ENCODE data around the gene TACC2.
"Not testable (repeated sequence)": the region's sequence is repeated elsewhere in the genome, so short reads cannot be mapped to it uniquely, and the experiment has no call there.

Gene TACC2, protein sequence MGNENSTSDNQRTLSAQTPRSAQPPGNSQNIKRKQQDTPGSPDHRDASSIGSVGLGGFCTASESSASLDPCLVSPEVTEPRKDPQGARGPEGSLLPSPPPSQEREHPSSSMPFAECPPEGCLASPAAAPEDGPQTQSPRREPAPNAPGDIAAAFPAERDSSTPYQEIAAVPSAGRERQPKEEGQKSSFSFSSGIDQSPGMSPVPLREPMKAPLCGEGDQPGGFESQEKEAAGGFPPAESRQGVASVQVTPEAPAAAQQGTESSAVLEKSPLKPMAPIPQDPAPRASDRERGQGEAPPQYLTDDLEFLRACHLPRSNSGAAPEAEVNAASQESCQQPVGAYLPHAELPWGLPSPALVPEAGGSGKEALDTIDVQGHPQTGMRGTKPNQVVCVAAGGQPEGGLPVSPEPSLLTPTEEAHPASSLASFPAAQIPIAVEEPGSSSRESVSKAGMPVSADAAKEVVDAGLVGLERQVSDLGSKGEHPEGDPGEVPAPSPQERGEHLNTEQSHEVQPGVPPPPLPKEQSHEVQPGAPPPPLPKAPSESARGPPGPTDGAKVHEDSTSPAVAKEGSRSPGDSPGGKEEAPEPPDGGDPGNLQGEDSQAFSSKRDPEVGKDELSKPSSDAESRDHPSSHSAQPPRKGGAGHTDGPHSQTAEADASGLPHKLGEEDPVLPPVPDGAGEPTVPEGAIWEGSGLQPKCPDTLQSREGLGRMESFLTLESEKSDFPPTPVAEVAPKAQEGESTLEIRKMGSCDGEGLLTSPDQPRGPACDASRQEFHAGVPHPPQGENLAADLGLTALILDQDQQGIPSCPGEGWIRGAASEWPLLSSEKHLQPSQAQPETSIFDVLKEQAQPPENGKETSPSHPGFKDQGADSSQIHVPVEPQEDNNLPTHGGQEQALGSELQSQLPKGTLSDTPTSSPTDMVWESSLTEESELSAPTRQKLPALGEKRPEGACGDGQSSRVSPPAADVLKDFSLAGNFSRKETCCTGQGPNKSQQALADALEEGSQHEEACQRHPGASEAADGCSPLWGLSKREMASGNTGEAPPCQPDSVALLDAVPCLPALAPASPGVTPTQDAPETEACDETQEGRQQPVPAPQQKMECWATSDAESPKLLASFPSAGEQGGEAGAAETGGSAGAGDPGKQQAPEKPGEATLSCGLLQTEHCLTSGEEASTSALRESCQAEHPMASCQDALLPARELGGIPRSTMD (N-terminal part only)

DNA sequence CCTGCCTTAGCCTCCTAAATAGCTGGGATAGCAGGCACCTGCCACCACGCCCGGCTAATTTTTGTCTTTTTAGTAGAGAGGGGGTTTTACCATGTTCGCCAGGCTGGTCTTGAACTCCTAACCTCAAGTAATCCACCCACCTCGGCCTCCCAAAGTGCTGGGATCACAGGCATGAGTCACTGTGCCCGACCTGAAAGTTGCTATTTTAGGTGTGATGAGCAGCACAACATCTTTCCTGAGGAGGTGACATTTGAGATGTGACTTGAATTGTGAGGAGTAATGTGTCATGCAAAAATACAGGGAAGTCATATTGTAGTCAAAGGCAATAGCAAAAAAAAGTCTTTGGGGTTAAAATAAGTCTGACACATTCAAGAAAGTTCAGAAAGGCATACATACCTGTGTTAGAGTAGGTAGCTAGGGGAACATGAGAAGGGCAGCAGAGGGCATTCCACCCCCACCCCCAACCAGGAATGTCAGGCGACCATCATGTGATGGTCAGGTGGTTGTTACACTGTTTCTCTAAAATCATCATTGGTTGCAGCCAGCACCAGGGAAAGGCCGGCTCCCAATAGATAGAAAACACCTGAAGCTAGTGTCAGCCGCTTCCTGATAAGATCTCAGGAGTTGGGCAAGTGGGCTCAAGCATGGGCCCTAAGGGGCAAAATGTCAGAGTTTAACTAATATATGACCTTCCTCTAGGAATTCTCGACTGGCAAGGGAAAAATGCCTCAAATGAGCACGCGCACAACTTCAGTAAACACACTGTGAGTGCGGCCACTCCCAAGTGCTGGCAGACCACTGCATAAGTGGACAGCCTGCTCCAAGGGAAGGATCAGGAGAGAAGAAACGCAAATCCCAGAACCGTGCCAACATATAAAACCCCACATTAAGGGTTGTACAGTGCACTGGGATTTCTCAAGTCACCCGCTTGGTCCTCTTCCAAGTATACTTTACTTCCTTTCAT is at the start of gene TACC2:
TACC2 (plus strand) TSS at position 803 of the 964 bp plus-strand sequence. CDS start 32,819 bp downstream, outside the sequence.
- no peak for DNase-seq

DNA sequence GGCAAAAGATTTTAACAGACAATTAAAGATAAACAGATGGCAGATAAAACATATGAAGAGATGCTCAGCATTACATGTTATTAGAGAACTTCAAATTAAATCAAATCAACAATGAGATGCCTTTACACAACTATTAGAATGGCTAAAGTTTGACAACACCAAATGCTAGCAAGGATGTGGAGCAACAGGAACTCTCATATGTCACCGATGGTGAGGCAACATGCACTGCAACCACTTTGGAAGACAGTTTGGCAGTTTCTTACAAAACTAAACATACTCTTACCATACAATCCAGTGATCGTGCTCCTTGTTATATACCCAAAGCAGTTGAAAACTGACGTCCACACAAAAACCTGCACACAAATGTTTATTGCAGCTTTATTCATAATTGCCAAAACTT is 47.4 kb upstream of the TACC2 start:
- DNase-seq, result no peak

DNA sequence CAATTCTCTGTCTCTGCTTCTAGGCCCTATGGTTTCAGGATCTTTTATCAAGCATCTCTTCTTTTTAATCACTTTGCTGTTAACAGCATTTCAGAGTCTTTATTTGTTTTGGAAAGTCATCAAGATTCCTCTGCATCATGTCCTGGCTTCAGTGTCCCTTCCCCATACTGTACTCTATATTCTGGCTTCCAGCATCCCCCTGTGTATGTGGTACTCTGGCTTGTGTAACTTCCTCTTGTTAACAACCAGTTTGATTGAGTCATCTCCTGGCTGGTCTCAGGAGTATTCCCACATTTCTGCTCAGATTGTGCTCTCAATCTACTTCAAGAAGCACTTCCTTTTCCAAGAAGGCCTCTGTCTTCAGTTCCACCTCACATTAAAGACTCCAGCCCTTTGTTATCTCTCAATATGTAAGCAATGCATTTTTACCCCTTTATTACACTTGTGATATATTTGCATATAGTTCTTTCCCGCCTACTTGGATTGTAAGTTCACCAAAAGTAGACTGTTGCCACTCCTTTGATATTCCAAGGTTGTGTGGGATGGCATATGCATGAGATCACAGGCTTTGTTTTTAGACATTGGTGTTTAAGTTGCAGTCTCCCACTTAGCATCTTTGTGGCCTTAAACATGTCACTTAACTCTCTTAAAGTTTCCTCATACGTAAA is 46.1 kb upstream of the TACC2 start:
- DNase-seq, result no peak

DNA sequence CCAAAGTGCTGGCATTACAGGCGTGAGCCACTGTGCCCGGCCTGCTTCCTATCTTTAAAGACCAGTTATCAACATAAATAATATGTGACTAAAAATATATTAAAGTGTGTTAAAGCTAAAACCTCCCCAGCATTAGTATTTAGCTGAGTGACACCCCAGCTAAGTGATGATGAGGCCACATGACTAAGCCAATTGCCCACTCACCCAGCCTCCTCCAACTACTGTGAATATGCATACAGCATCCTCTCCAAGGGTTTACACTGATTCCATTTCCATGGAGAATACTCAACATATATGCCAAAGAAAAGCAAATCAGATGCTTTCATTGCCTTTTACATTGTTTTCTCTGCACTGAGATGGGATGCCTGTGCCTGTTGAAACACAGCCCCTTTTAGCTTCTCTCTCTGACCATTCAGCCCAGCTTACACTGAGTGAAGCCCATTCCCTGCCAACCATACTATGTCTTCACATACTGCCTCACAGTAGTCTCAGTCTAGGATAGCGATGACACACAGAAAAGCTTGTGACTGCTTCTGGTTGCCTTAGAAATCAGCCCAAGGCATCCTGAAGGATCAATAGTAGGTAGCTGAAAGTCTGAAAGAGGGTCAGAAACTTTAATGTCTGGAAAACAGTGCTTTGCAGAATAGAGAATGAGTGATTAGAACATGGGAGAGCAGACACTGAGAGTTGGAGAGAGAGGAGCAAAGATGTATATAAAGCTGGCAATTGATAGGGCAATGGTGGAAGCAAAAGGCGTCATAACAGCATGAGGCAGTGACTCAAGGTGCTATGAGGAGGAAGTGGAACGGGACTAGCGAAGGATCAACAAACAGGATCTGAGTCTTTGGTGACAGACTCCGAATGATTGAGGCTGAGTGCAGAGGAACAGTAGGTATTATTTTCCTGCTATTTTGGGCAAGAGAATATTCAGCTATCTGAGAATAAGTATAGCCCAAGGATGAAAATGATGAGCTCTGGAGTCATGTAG is 41.3 kb upstream of the TACC2 start:
- no peak for DNase-seq

DNA sequence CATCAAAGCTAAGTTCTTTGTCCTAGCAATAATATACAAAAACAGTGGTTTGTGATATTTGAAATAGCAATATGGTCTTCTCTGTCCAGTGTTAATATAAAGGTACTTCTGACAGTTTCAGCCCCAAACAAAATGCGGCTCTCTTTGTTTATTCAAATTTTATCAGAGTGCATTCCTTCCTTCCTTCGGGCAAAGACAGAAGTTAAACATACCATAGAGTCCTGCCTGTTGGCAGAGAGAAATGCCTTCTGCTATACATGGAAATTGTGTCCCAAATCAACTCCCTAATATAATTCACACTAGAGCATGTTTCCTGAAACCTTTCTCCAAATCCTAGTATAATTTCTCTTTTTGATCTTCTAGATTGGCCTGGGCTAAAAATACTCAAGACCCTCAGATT is 39.9 kb upstream of the TACC2 start:
- no peak for DNase-seq

DNA sequence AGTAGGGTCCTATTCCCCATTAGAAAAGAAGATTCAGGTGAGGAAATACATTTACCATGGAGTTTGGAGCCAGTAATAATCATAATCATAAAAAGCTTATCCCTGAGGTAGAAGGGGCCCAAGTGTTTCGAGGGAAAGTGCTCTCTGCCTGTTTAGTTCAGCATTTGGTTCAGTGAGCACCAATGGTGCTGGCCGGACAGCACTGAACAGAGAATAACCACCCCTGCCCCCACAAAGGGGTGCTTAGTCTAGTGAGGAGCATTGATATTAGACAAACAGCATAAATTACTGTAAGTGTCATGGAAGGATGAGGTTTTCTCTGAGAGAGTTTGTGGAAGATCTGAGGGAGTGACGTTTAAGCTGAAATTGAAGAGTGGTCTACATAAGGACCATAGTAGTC is 39.5 kb upstream of the TACC2 start:
- DNase-seq, result peak; percentile 44

DNA sequence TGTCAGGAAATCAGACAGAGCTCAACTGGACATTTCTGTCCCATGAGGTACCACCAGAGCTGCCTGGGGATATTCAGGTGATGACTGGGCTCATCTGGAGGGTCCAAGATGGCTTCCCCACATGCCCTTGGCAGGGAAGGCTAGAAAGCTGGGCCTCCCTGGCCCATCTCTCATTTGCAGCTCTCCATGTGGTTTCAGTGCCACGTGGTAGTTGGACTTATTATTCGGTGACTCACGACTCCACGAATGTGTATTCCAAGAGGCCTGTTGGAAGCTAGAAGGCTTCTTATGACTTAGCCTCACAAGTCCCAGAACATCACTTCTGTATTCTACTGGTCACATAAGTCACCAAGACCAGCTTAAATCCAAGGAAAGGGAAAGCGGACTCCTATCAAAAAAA is 36.7 kb upstream of the TACC2 start:
- no peak for DNase-seq

DNA sequence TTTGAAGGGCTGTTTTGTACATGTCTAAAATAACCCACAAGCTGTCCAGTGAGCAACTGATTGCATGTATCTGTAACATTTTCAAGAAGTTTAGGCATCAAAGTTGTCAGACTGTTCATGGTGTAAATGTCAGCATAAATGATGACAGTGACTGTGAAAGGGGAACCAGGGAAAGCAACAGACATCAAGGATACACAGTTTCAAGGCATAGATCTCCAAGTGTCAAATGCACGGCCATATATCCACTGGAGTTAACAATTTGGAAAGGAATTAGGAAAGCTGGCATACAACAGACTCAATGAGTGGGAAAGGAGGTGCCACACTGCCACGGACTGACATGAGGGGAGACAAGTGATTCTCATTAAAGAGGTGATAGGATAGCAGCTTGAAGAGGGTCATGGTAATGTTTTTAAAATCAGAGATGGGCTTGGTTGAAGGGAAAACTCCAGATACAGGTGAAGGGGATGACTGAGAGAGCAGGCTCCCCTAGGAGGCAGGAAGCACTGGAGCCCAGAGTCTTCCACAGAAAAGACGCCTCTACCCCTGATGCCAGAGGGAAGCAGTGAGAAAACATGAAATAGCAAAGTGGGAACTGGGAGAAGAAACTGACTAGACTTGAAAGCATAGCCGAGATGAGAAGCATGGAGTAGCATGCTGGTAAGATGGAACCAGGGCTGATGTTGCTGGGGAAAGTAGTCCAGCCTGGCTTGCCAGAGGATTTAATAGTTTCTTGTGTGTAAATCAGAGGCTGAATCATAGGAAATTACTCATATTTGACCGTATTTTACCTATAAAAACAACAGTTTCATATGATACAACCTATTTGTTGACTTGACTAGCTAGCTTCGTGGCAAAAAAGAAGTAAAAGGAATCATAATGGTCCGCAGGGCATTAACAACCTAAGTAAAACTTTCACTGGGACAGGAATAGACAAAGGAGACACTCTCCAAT is 32.6 kb upstream of the TACC2 start:
- DNase-seq, result no peak

DNA sequence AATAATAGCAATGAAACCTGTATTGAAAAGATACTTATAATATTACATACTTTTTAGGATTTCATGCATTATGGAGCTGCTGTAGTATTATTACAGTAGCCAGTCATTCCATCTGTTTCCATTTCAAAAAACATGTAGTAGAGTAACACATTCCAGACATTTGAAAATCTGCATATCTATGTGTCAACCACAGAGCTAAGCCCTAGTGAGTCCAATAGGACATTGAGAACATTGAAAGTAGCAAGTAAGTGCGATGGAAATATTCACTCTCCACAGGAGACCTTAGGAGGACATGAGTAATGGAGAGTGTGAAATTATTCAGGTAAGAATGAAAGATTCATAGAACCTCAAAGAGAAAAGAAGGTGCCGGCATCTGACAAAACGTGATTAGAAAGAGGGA is 29.3 kb upstream of the TACC2 start:
- no peak for DNase-seq

DNA sequence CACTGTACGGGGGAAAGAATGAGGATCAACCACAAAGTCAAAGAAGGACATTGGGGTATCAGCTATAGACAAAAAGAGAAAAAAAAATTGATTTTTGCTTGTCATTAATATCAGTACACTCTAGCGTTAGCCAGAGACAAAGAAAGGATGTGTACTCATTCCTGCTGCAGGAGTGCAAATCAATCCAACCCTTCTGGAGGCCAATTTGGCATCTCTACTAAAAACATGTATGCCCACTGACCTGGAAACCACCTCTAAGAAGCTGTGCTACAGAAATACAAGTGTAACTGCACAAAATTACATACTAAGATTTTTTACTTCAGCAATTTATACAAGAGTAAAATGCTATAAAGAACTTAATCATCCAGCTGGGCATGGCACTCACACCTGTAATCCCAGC is 27.5 kb upstream of the TACC2 start:
- DNase-seq, result peak; percentile 26

DNA sequence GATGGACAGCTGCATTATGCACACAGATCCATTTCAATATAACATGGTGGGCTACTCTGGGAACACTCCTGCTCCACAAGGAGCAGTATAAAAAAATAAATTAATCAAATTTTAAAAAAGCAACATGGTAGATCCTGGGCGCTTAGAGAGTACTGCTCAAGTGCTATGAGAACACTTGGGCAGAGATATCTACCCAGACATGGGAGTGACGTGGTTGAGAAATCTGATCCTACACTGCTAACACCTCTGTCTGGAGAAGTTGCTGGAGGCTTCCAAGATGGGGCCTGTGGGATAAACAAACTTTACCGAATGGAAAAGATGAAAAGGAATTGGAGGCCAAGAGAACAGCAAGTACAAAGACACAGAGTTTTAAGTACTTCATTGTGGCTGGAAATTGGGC is 23.0 kb upstream of the TACC2 start:
- no peak for DNase-seq

DNA sequence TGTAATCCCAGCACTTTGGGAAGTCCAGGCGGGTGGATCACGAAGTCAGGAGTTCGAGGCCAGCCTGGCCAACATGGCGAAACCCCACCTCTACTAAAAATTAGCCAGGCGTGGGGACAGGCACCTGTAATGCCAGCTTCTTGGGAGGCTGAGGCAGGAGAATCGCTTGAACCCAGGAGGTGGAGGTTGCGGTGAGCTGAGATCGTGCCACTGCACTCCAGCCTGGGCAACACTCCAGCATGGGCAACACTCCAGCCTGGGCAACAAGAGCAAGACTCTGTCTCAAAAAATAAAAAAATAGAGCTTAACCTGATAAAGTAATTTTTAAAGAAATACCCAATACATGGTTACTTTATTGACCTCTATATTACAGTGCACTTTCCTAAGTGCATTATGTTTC is 19.9 kb upstream of the TACC2 start:
- not testable (repeated sequence) for DNase-seq

DNA sequence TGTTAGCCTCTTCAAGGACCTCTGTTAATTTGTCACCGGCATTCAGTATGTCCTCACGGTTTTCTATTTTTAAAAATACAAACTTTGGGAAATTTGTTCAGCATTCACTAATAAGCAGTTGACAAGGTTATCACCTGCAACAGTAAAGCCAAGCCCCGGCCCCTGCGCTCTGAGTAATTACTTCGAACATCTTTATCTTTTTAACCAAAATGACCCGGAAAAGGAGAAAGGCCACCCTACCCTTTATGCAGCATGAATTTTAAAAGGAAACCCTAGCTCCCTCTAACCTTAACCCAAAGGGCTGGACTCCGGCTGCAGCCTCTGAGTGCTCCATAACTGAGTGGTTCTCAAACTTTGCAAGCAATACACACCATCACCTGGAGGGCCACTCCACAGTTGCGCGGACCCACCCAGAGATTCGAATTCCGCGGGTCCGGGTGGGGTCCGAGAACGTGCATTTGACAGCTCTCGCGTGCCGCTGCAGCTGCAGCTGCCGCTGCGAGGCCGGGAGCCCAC is 14.9 kb upstream of the TACC2 start:
- no peak for DNase-seq

DNA sequence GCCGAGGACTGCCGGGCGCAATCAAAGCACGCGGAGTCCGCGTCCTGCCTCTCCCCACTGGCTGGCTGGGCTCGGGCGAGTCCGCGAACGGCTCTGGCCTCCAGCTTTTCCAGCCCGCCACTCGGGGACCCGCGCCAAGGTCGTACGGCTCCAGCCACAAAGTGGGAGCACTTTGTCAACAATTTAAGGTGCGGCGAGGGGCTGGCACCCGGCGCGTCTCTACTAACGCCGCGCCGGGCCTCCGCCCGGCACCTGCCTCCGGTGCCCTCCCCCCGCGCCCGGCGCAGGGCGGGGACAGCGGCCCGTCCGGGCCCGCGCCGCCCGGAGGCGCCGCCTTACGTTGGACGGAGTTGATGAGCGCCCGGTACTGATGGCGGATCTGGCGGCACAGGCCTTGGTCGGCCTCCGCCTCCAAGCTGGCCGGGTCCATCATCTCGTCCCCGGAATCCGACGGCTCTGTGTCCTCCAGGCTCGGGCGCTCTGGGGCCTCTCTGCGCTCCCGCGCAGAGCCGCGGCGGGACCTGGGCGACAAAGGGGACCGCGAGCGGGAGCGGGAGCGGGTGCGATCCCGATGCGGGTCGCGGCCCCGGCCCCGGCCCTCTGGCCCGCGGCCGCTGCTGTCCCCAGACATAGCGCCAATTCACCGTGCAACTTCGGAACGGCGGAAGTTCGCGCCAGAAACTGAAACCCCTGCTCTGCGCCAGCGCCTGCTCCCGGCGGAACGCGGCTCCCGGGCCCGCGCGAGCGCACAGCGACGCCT is 14.2 kb upstream of the TACC2 start, which contains the start of gene NSMCE4A:
NSMCE4A (minus strand) TSS at position 683 of the 760 bp plus-strand sequence; CDS start at position 631, 52 bp downstream.
- peak; percentile 92 for DNase-seq

DNA sequence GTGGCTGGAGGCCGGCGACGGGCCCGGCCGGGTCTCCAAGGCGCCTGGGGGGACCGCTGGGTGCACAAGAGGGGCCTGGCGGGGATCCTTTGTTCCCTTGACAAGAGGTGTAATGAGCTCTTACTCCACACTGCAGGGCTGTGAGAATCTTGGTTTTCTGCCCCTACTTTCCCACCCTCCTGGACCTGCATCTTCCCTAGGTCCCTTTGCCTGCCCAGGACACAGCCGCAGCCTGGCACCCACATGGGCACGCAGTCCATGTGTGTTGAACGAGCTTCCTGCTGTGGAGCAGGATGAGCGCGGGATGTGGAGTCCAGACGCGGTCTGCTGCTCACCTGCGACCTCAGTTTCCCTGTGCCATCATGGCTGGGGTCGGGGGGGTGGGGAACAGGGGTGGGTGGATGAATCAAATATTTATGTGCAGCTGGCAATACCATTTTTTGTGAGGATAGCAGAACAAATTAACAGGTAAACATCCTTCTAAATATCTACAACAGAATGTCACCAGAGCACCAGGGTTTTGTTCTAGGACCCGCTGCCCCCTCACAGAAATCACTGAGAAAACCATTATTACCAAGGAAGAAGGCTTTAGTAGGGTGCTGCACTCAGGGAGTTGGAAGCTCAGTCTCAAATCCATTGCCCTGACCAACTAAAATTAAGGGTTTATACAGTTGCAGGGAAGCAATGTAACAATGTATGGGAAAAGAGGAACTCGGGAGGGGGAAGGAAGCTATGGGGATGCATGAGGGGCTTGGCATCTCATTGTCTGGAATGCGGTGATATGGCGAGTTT is 13.5 kb upstream of the TACC2 start:
- DNase-seq, result no peak

DNA sequence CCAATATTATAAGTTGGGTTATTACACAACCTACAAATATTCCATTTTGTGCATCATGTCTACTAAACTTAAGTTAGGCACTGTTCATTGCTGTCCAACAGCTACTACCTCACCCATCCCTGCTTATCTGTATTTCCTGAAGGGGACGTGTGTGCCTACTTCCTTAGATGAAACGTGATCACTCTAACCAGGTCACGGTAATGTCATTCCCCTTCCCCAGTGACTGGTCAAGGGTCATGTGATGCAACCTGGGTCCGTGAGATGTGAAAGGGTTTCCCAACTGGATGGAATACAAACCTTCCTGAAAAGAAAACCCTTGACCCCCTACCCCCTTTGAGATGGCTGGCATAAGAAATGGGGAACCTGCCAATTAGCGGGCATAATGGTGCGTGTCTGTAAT is 12.4 kb upstream of the TACC2 start:
- DNase-seq, result no peak

DNA sequence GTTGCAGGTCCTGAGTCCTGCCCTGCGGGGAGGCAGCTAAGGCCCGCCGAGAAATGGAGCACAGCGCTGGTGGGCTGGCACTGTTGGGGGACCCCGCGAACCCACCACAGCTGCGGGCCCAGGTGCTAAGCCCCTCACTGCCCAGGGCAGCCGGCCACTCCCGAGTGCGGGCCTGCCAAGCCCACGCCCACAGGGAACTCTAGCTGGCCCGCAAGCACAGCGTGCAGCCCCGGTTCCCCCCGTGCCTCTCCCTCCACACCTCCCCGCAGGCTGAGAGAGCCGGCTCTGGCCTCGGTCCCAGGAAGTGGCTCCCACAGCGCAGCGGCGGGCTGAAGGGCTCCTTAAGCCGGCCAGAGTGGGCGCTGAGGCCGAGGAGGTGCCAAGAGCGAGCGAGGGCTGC is 10.5 kb upstream of the TACC2 start:
- no peak for DNase-seq

Data from retina (tissue), 1 donor.